H1 (cell line): ENCODE data around the gene EIPR1. TPM values are rescaled to one million over a fixed set of nuclear protein-coding genes. Genes with fewer than 3 reads are reported as not detected.

ENCODE experiments used
- CTCF ChIA-PET: fragments of 300-600 bp; sonication (Branson Sonifier 250); formaldehyde crosslinking; loops from one replicate; lab custom pipeline; 2021; ENCODE audit not compliant: partially characterized antibody; lab: Charles Lee
- POLR2A ChIA-PET: fragments of 300-600 bp; sonication (Branson Sonifier 250); formaldehyde crosslinking; loops from one replicate; lab custom pipeline; 2021; ENCODE audit warnings: inconsistent platforms; ENCODE audit not compliant: partially characterized antibody; lab: Charles Lee
- DNase-seq, 2 experiments: peaks; one replicate each; pipeline versions ENCODE4 v3.0.0 to v3.0.0-alpha.2; 2010 to 2022; ENCODE audit warnings: low spot score in 2 of 2, low read depth in 1 of 2, mixed read lengths in 1 of 2
- FAIRE-seq: peaks from 2 replicates; lab custom pipeline; 2011; peaks lifted over from hg19 to GRCh38; lab: Jason Lieb, UNC
- H2AFZ ChIP-seq: 2 replicates; pipeline ENCODE4 v1.8.1; 2012; ENCODE audit warnings: low read length, inconsistent platforms
- H2AK5ac ChIP-seq: 2 replicates; pipeline ENCODE4 v1.6.1; 2013; ENCODE audit warnings: low read depth, low read length
- H2BK120ac ChIP-seq: replicated peaks from 2 replicates; pipeline ENCODE3; 2013; ENCODE audit warnings: low read depth, low read length, inconsistent platforms
- H2BK12ac ChIP-seq: 2 replicates; pipeline ENCODE4 v1.6.1; 2013; ENCODE audit warnings: low read depth, low read length
- H2BK15ac ChIP-seq: 2 replicates; pipeline ENCODE4 v1.6.1; 2013; ENCODE audit warnings: low read length
- H2BK20ac ChIP-seq: 2 replicates; pipeline ENCODE4 v1.6.1; 2013; ENCODE audit warnings: low read length
- H2BK5ac ChIP-seq: 2 replicates; pipeline ENCODE4 v1.6.1; 2013; ENCODE audit warnings: low read depth, low read length
- H3K14ac ChIP-seq: 2 replicates; pipeline ENCODE4 v1.6.1; 2013; ENCODE audit warnings: inconsistent platforms; ENCODE audit not compliant: insufficient read length
- H3K18ac ChIP-seq: 2 replicates; pipeline ENCODE4 v1.6.1; 2013; ENCODE audit warnings: low read length; ENCODE audit errors: extremely low read depth
- H3K23ac ChIP-seq: 2 replicates; pipeline ENCODE4 v1.6.1; 2013; ENCODE audit warnings: inconsistent platforms; ENCODE audit not compliant: insufficient read length
- H3K23me2 ChIP-seq: 2 replicates; pipeline ENCODE4 v1.6.1; 2013; ENCODE audit warnings: low read depth, low read length
- H3K27ac ChIP-seq: 2 replicates; pipeline ENCODE4 v1.6.1; 2011; ENCODE audit warnings: low read depth, low read length, inconsistent platforms
- H3K27me3 ChIP-seq, 4 experiments: replicated peaks in 1 of 4; 1 replicate in 1 of 4; 2 replicates in 3 of 4; pipeline versions ENCODE4 v1.6.1 to v1.8.1; 2011 to 2013; ENCODE audit warnings: low read length in 3 of 4, mild to moderate bottlenecking in 3 of 4, inconsistent platforms in 2 of 4, mixed read lengths in 2 of 4, moderate library complexity in 1 of 4; ENCODE audit not compliant: control insufficient read depth in 3 of 4, insufficient read depth in 3 of 4; ENCODE audit errors: extremely low read depth in 1 of 4
- H3K36me3 ChIP-seq, 4 experiments: 2 replicates each; pipeline versions ENCODE4 v1.6.1 to v1.8.1; 2011 to 2013; ENCODE audit warnings: mild to moderate bottlenecking in 4 of 4, low read length in 3 of 4, moderate library complexity in 2 of 4, control low read depth in 1 of 4, inconsistent platforms in 1 of 4; ENCODE audit not compliant: insufficient read depth in 4 of 4, control insufficient read depth in 2 of 4
- H3K4ac ChIP-seq: replicated peaks from 2 replicates; pipeline ENCODE3; 2013; ENCODE audit warnings: low read length, low read depth, mixed read lengths, inconsistent platforms; ENCODE audit not compliant: insufficient read length
- H3K4me1 ChIP-seq, 4 experiments: replicated peaks in 1 of 4; 1 replicate in 1 of 4; 2 replicates in 3 of 4; pipeline versions ENCODE4 v1.6.1 to v1.8.1; 2011 to 2013; ENCODE audit warnings: low read length in 3 of 4, inconsistent platforms in 2 of 4, mixed read lengths in 1 of 4; ENCODE audit not compliant: insufficient read depth in 4 of 4, control insufficient read depth in 3 of 4
- H3K4me2 ChIP-seq, 2 experiments: 2 replicates each; pipeline versions ENCODE4 v1.6.1 to v1.8.1; 2011 to 2013; ENCODE audit warnings: low read depth in 2 of 2, low read length in 2 of 2, control low read depth in 1 of 2, inconsistent platforms in 1 of 2, mild to moderate bottlenecking in 1 of 2; ENCODE audit not compliant: insufficient read depth in 1 of 2
- H3K4me3 ChIP-seq, 4 experiments: fragments of 200-600, 300-600 bp in 1 of 4; sonication (generic), shearing (Covaris generic), sonication (Bioruptor Twin) in 1 of 4; 2 replicates each; pipeline versions ENCODE4 v1.5.1 to v1.8.1; 2011 to 2016; ENCODE audit warnings: low read length in 4 of 4, low read depth in 3 of 4, control low read depth in 2 of 4, inconsistent platforms in 2 of 4, mild to moderate bottlenecking in 2 of 4, mixed read lengths in 1 of 4, moderate library complexity in 1 of 4; ENCODE audit not compliant: insufficient read depth in 2 of 4; ENCODE audit errors: extremely low read depth in 1 of 4
- H3K56ac ChIP-seq: replicated peaks from 2 replicates; pipeline ENCODE3; 2013; ENCODE audit warnings: low read depth, mild to moderate bottlenecking, mixed read lengths, low read length, inconsistent platforms; ENCODE audit not compliant: insufficient read length
- H3K79me1 ChIP-seq: 2 replicates; pipeline ENCODE4 v1.6.1; 2013; ENCODE audit warnings: low read depth, low read length, control low read depth
- H3K79me2 ChIP-seq, 2 experiments: 2 replicates each; pipeline versions ENCODE4 v1.6.1 to v1.8.1; 2012 to 2013; ENCODE audit warnings: low read length in 2 of 2, mild to moderate bottlenecking in 2 of 2, inconsistent platforms in 1 of 2; ENCODE audit not compliant: insufficient read depth in 2 of 2, control insufficient read depth in 1 of 2
- H3K9ac ChIP-seq, 4 experiments: replicated peaks in 1 of 4; 1 replicate in 1 of 4; 2 replicates in 3 of 4; pipeline versions ENCODE4 v1.6.1 to v1.8.1; 2011 to 2013; ENCODE audit warnings: low read depth in 3 of 4, low read length in 3 of 4, control low read depth in 2 of 4, mild to moderate bottlenecking in 2 of 4, moderate library complexity in 2 of 4, inconsistent platforms in 1 of 4; ENCODE audit errors: extremely low read depth in 1 of 4
- H3K9me3 ChIP-seq, 2 experiments: 2 replicates each; pipeline versions ENCODE4 v1.6.1 to v1.8.1; 2012 to 2013; ENCODE audit warnings: mild to moderate bottlenecking in 2 of 2, moderate library complexity in 2 of 2, control low read depth in 1 of 2, inconsistent platforms in 1 of 2, low read depth in 1 of 2, low read length in 1 of 2, mixed read lengths in 1 of 2; ENCODE audit not compliant: insufficient read depth in 2 of 2
- H4K20me1 ChIP-seq, 2 experiments: replicated peaks in 1 of 2; 2 replicates each; pipeline versions ENCODE3 to v1.8.1; 2011 to 2013; ENCODE audit warnings: inconsistent platforms in 2 of 2, low read length in 2 of 2, mild to moderate bottlenecking in 1 of 2; ENCODE audit not compliant: insufficient read depth in 2 of 2, control insufficient read depth in 1 of 2
- H4K5ac ChIP-seq: 2 replicates; pipeline ENCODE4 v1.6.1; 2013; ENCODE audit warnings: low read length, low read depth, mixed read lengths, inconsistent platforms; ENCODE audit not compliant: insufficient read length
- H4K8ac ChIP-seq: 2 replicates; pipeline ENCODE4 v1.8.0; 2013; ENCODE audit warnings: mild to moderate bottlenecking, moderate library complexity, low read length, inconsistent platforms; ENCODE audit not compliant: insufficient read depth; ENCODE audit errors: extremely low read depth
- H4K91ac ChIP-seq: replicated peaks from 2 replicates; pipeline ENCODE3; 2013; ENCODE audit warnings: low read length, mixed read lengths, inconsistent platforms; ENCODE audit not compliant: insufficient read length
- BRCA1 ChIP-seq: IDR thresholded peaks from 2 replicates; pipeline ENCODE4 v1.6.1; 2012; ENCODE audit warnings: low read depth, low read length, improper control_type of control experiment
- KDM1A ChIP-seq: fragments of 200-600, 300-600 bp; sonication (generic); IDR thresholded peaks from 2 replicates; pipeline ENCODE4 v1.7.1; 2016; ENCODE audit warnings: mild to moderate bottlenecking, low read length, borderline replicate concordance
- MAX ChIP-seq: IDR thresholded peaks from 2 replicates; pipeline ENCODE4 v1.6.1; 2012; ENCODE audit warnings: inconsistent platforms
- NANOG ChIP-seq: IDR thresholded peaks from 2 replicates; pipeline ENCODE4 v1.6.1; 2011; ENCODE audit warnings: low read length, low read depth, mild to moderate bottlenecking, inconsistent platforms; ENCODE audit not compliant: insufficient read depth, poor library complexity, severe bottlenecking
- NRF1 ChIP-seq: IDR thresholded peaks from 2 replicates; pipeline ENCODE4 v1.6.1; 2011; ENCODE audit warnings: mild to moderate bottlenecking, low read depth, low read length, improper control_type of control experiment
- PHF8 ChIP-seq: fragments of 200-600 bp; sonication (generic); conservative IDR thresholded peaks from 2 replicates; pipeline ENCODE4 v1.7.1; 2012; ENCODE audit warnings: low read depth, mild to moderate bottlenecking, inconsistent platforms, low read length, moderate library complexity
- POU5F1 ChIP-seq: IDR thresholded peaks from 2 replicates; pipeline ENCODE4 v1.6.1; 2011; ENCODE audit warnings: low read depth, mild to moderate bottlenecking, low read length, moderate library complexity
- RFX5 ChIP-seq: IDR thresholded peaks from 2 replicates; pipeline ENCODE4 v1.6.1; 2011; ENCODE audit warnings: low read depth, low read length, improper control_type of control experiment, borderline replicate concordance
- RNF2 ChIP-seq: fragments of 200-900, 300-1000 bp; sonication (generic); IDR thresholded peaks from 2 replicates; pipeline ENCODE4 v1.7.1; 2016; ENCODE audit warnings: borderline replicate concordance, low read depth, mild to moderate bottlenecking, antibody characterized with exemption, low read length; ENCODE audit not compliant: poor library complexity, severe bottlenecking; ENCODE audit errors: missing control alignments
- SIRT6 ChIP-seq: IDR thresholded peaks from one replicate; pipeline ENCODE4 v1.7.1; 2012; ENCODE audit warnings: low read length, inconsistent platforms
- TBP ChIP-seq: IDR thresholded peaks from 2 replicates; pipeline ENCODE4 v1.6.1; 2011; ENCODE audit warnings: low read depth, low read length, improper control_type of control experiment
- WGBS, 2 experiments: shearing (Covaris generic) in 1 of 2; methylation state at CpG; one replicate each; pipeline versions ENCODE4 v1.1.6 to v1.1.7; 2013 to 2015; ENCODE audit warnings: low lambda C conversion rate in 2 of 2, mixed read lengths in 2 of 2, inconsistent platforms in 1 of 2, low coverage in 1 of 2, missing lambda C conversion rate in 1 of 2; ENCODE audit not compliant: insufficient replicate concordance in 2 of 2, insufficient coverage in 1 of 2, insufficient read length in 1 of 2; ENCODE audit errors: extremely low coverage in 1 of 2, missing lambda C conversion rate in 1 of 2; 5-methylcytosine and 5-hydroxymethylcytosine counted together
- polyA plus RNA-seq, 7 experiments: library from polyadenylated mRNA; depleted of rRNA in 3 of 7; stranded (reverse) in 5 of 7; unstranded in 2 of 7; fragments of >200 nt in 5 of 7; fragments of 200-250 nt in 2 of 7; gene quantifications; 1 replicate in 5 of 7; 2 replicates in 1 of 7; 4 replicates in 1 of 7; pipeline versions ENCODE4 v1.2.1 to v1.2.3, GENCODE V29; 2011 to 2013; ENCODE audit warnings: missing spikeins in 2 of 7, mixed read lengths in 2 of 7
- total RNA-seq: library from RNA; stranded (reverse); fragmentation: NEBNext Ultra II Directional; extraction: Animal tissue kit (Norgen Biotek cat#: 25700); gene quantifications from 2 replicates; pipeline ENCODE4 v1.2.1, GENCODE V29; 2021
- TF ChIP-seq, protein P1 (sequence below): IDR thresholded peaks from 2 replicates; pipeline ENCODE4 v1.6.1; 2011; ENCODE audit warnings: low read length, improper control_type of control experiment

The EIPR1 gene
- total and polyA plus RNA-seq, 2 of the 8 experiments (the other 6 are each of a cell fraction or from before 2014, with no cell fraction given) = 26.3 to 56.4 TPM

- Histone ChIP-seq H3K4ac (no peak overlapping the region), H3K27ac (no peak overlapping the region), H3K79me2 (no peaks in the 10 kb centered on the region), H4K5ac (no peak overlapping the region), H2BK20ac (no peak overlapping the region), H3K79me1 (no peaks in the 10 kb centered on the region; the same call in 1 of the 2 replicates), H2AFZ (no peak overlapping the region), H3K56ac (no peak overlapping the region), H3K36me3 (peaks cover 0 to 7% (median 2%) of the 10 kb centered on the region in 4 experiments; a peak in 2 of 8 replicates), H3K27me3 (no peaks in the 10 kb centered on the region), H3K4me2 (no peak overlapping the region), H3K4me3 (no peak overlapping the region), H2BK5ac (no peak overlapping the region), H4K20me1 (no peaks in the 10 kb centered on the region), H2BK12ac (no peak overlapping the region), H3K9me3 (peaks cover 18 to 25% of the 10 kb centered on the region in 2 experiments), H3K14ac (no peak overlapping the region), H2BK120ac (no peak overlapping the region), H2BK15ac (no peak overlapping the region), H2AK5ac (no peak overlapping the region), H3K4me1 (peaks cover 0 to 2% (median under 1%) of the 10 kb centered on the region in 4 experiments; a peak in 3 of 7 replicates), H4K8ac (no peak overlapping the region), H3K9ac (no peak overlapping the region; a peak in 2 of 7 replicates), H3K18ac (no peak overlapping the region), H4K91ac (no peak overlapping the region), H3K23ac (no peak overlapping the region), H3K23me2 (no peaks in the 10 kb centered on the region)
- no peak for FAIRE-seq
- ChIA-PET CTCF (interaction anchor here (0.8 kb wide), 1 partner anchor 52 kb away, joined by 3 read pairs; no protein-coding TSS in a partner anchor), POLR2A (no interaction called here)
- DNase-seq = no peak
- 88% methylated on average over 2 of the region's 2 CpGs; no CpG with 5 or more reads in 1 of the 2 experiments for WGBS, 2 experiments
- no peak for TF ChIP-seq NANOG
- TF ChIP-seq BRCA1 = no peak
- TF ChIP-seq NRF1 = no peak
- no peak for TF ChIP-seq MAX
- no peak for TF ChIP-seq SIRT6
- TF ChIP-seq POU5F1 = no peak
- TF ChIP-seq PHF8 = no peak
- TF ChIP-seq, protein P1, sequence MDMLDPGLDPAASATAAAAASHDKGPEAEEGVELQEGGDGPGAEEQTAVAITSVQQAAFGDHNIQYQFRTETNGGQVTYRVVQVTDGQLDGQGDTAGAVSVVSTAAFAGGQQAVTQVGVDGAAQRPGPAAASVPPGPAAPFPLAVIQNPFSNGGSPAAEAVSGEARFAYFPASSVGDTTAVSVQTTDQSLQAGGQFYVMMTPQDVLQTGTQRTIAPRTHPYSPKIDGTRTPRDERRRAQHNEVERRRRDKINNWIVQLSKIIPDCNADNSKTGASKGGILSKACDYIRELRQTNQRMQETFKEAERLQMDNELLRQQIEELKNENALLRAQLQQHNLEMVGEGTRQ = no peak
- TF ChIP-seq KDM1A = no peak
- TF ChIP-seq TBP = no peak
- TF ChIP-seq RFX5 = no peak
- no peak for TF ChIP-seq RNF2
Observed at GRCh38 chr2:3249476-3249962, 128.1 kb downstream of the EIPR1 start.
